Measurements from ENCODE around the gene GPR143.

The GPR143 gene

GRCh38 chrX:9710332-9710731 is 55.3 kb downstream of the GPR143 start:
- H3K4me1 Mint-ChIP-seq (ENCODE audit: low read depth in 2 of 2), result peaks cover 5 to 8% of the 10 kb centered on the region in 2 donors
- H3K36me3 Mint-ChIP-seq (ENCODE audit: insufficient read depth), result peaks cover 30% of the 10 kb centered on the region
- ATAC-seq (replicated peaks), result no peak
- no peaks in the 10 kb centered on the region for H3K9me3 Mint-ChIP-seq
- no peaks in the 10 kb centered on the region for H3K27me3 Mint-ChIP-seq
- no peak overlapping the region for H3K27ac Mint-ChIP-seq
- no peak overlapping the region for H3K4me3 Mint-ChIP-seq
- DNase-seq, result no peak

- Mint-ChIP-seq H3K27ac (no peak overlapping the region), H3K36me3 (ENCODE audit: insufficient read depth) (peaks cover 25% of the 10 kb centered on the region), H3K4me3 (no peak overlapping the region), H3K4me1 (ENCODE audit: low read depth in 2 of 2) (peaks cover 5 to 8% of the 10 kb centered on the region in 2 donors), H3K9me3 (no peaks in the 10 kb centered on the region), H3K27me3 (no peaks in the 10 kb centered on the region)
- DNase-seq (peak; percentile 67 to 70 (median 70)), ATAC-seq (replicated peaks) (peak; percentile 96)
Measured at GRCh38 chrX:9708923-9709553, 56.6 kb downstream of the GPR143 start.

- H3K36me3 Mint-ChIP-seq (ENCODE audit: insufficient read depth), result peaks cover 27% of the 10 kb centered on the region
- no peak for DNase-seq
- H3K27ac Mint-ChIP-seq, result no peak overlapping the region
- H3K9me3 Mint-ChIP-seq, result no peaks in the 10 kb centered on the region
- no peak for ATAC-seq (replicated peaks)
- peaks cover 5 to 8% of the 10 kb centered on the region in 2 donors for H3K4me1 Mint-ChIP-seq (ENCODE audit: low read depth in 2 of 2)
- H3K27me3 Mint-ChIP-seq, result no peaks in the 10 kb centered on the region
- no peak overlapping the region for H3K4me3 Mint-ChIP-seq
Measured at GRCh38 chrX:9708086-9708485, 57.6 kb downstream of the GPR143 start.

GRCh38 chrX:9707306-9708033 is 58.2 kb downstream of the GPR143 start:
- Mint-ChIP-seq H3K4me3 (no peak overlapping the region), H3K27ac (peak overlapping the region in 1 of 2 donors; percentile 82), H3K27me3 (no peaks in the 10 kb centered on the region), H3K4me1 (ENCODE audit: low read depth in 2 of 2) (peaks cover 5 to 8% of the 10 kb centered on the region in 2 donors), H3K36me3 (ENCODE audit: insufficient read depth) (peaks cover 25% of the 10 kb centered on the region), H3K9me3 (no peaks in the 10 kb centered on the region)
- no peak for DNase-seq
- ATAC-seq (replicated peaks), result no peak

- no peak overlapping the region for H3K27ac Mint-ChIP-seq
- ATAC-seq (replicated peaks) (no peak), DNase-seq (no peak)
- no peaks in the 10 kb centered on the region for H3K27me3 Mint-ChIP-seq
- no peak overlapping the region for H3K4me3 Mint-ChIP-seq
- no peaks in the 10 kb centered on the region for H3K9me3 Mint-ChIP-seq
- peaks cover 27% of the 10 kb centered on the region for H3K36me3 Mint-ChIP-seq (ENCODE audit: insufficient read depth)
- peaks cover 5 to 8% of the 10 kb centered on the region in 2 donors for H3K4me1 Mint-ChIP-seq (ENCODE audit: low read depth in 2 of 2)
Measured at GRCh38 chrX:9706421-9706820, 59.2 kb downstream of the GPR143 start.

GRCh38 chrX:9704876-9705465 is 60.7 kb downstream of the GPR143 start:
- peaks cover 5 to 8% of the 10 kb centered on the region in 2 donors for H3K4me1 Mint-ChIP-seq (ENCODE audit: low read depth in 2 of 2)

GRCh38 chrX:9703406-9703805 is 62.2 kb downstream of the GPR143 start:
- H3K4me1 Mint-ChIP-seq (ENCODE audit: low read depth in 2 of 2), result peaks cover 0 to 2% of the 10 kb centered on the region in 2 donors
- no peak overlapping the region for H3K27ac Mint-ChIP-seq
- H3K9me3 Mint-ChIP-seq, result no peaks in the 10 kb centered on the region
- no peak for ATAC-seq (replicated peaks)
- H3K36me3 Mint-ChIP-seq (ENCODE audit: insufficient read depth), result peaks cover 28% of the 10 kb centered on the region
- H3K4me3 Mint-ChIP-seq, result no peak overlapping the region
- H3K27me3 Mint-ChIP-seq, result no peaks in the 10 kb centered on the region
- no peak for DNase-seq

More at GRCh38 chrX:9704876-9705465, 60.7 kb downstream of the GPR143 start:
- no peak overlapping the region for H3K4me3 Mint-ChIP-seq
- peaks cover 28% of the 10 kb centered on the region for H3K36me3 Mint-ChIP-seq (ENCODE audit: insufficient read depth)
- no peak overlapping the region for H3K27ac Mint-ChIP-seq
- ATAC-seq (replicated peaks) (no peak), DNase-seq (no peak)
- no peaks in the 10 kb centered on the region for H3K27me3 Mint-ChIP-seq
- no peaks in the 10 kb centered on the region for H3K9me3 Mint-ChIP-seq

GRCh38 chrX:9701790-9702189 is 63.9 kb downstream of the GPR143 start:
- ATAC-seq (replicated peaks), result no peak
- H3K27me3 Mint-ChIP-seq, result no peaks in the 10 kb centered on the region
- H3K4me3 Mint-ChIP-seq, result no peak overlapping the region
- no peak overlapping the region for H3K27ac Mint-ChIP-seq
- H3K4me1 Mint-ChIP-seq (ENCODE audit: low read depth in 2 of 2), result no peaks in the 10 kb centered on the region
- H3K36me3 Mint-ChIP-seq (ENCODE audit: insufficient read depth), result peaks cover 22% of the 10 kb centered on the region
- DNase-seq, result no peak
- no peaks in the 10 kb centered on the region for H3K9me3 Mint-ChIP-seq

- H3K27me3 Mint-ChIP-seq, result no peaks in the 10 kb centered on the region
- peaks cover 18% of the 10 kb centered on the region for H3K36me3 Mint-ChIP-seq (ENCODE audit: insufficient read depth)
- no peaks in the 10 kb centered on the region for H3K9me3 Mint-ChIP-seq
- peak overlapping the region in 1 of 2 donors; percentile 59 for H3K27ac Mint-ChIP-seq
- no peaks in the 10 kb centered on the region for H3K4me1 Mint-ChIP-seq (ENCODE audit: low read depth in 2 of 2)
- no peak for DNase-seq
- no peak for ATAC-seq (replicated peaks)
- H3K4me3 Mint-ChIP-seq, result no peak overlapping the region
Measured at GRCh38 chrX:9700555-9700954, 65.1 kb downstream of the GPR143 start.

GRCh38 chrX:9698576-9698975 is 67.1 kb downstream of the GPR143 start:
- no peak overlapping the region for H3K4me3 Mint-ChIP-seq
- DNase-seq (no peak), ATAC-seq (replicated peaks) (no peak)
- no peaks in the 10 kb centered on the region for H3K9me3 Mint-ChIP-seq
- peaks cover 20% of the 10 kb centered on the region for H3K36me3 Mint-ChIP-seq (ENCODE audit: insufficient read depth)
- H3K27ac Mint-ChIP-seq, result no peak overlapping the region
- H3K4me1 Mint-ChIP-seq (ENCODE audit: low read depth in 2 of 2), result no peaks in the 10 kb centered on the region
- H3K27me3 Mint-ChIP-seq, result no peaks in the 10 kb centered on the region

- H3K27ac Mint-ChIP-seq, result no peak overlapping the region
- H3K9me3 Mint-ChIP-seq, result no peaks in the 10 kb centered on the region
- ATAC-seq (replicated peaks), result no peak
- no peaks in the 10 kb centered on the region for H3K4me1 Mint-ChIP-seq (ENCODE audit: low read depth in 2 of 2)
- H3K36me3 Mint-ChIP-seq (ENCODE audit: insufficient read depth), result peaks cover 28% of the 10 kb centered on the region
- no peak overlapping the region for H3K4me3 Mint-ChIP-seq
- H3K27me3 Mint-ChIP-seq, result no peaks in the 10 kb centered on the region
- DNase-seq, result no peak
Measured at GRCh38 chrX:9693307-9694001, 72.2 kb downstream of the GPR143 start.

GRCh38 chrX:9690046-9690445 is 75.6 kb downstream of the GPR143 start:
- DNase-seq (no peak), ATAC-seq (replicated peaks) (no peak)
- Mint-ChIP-seq H3K36me3 (ENCODE audit: insufficient read depth) (peaks cover 38% of the 10 kb centered on the region), H3K9me3 (no peaks in the 10 kb centered on the region), H3K27me3 (no peaks in the 10 kb centered on the region), H3K4me3 (no peak overlapping the region), H3K27ac (no peak overlapping the region), H3K4me1 (ENCODE audit: low read depth in 2 of 2) (no peaks in the 10 kb centered on the region)

GRCh38 chrX:9688833-9689232 is 76.8 kb downstream of the GPR143 start:
- Mint-ChIP-seq H3K27ac (no peak overlapping the region), H3K27me3 (no peaks in the 10 kb centered on the region), H3K4me1 (ENCODE audit: low read depth in 2 of 2) (no peaks in the 10 kb centered on the region), H3K9me3 (no peaks in the 10 kb centered on the region), H3K36me3 (ENCODE audit: insufficient read depth) (peaks cover 31% of the 10 kb centered on the region), H3K4me3 (no peak overlapping the region)
- no peak for DNase-seq
- no peak for ATAC-seq (replicated peaks)

Data from effector memory CD8-positive, alpha-beta T cell (primary cell).